GM19468 (cell line): Measurements from ENCODE around the gene NHLH2.

Experiments
- ATAC-seq: cut with Tn5 transposase; IDR thresholded peaks from one replicate; pipeline ENCODE4 v1.9.1; 2021; ENCODE audit warnings: mild to moderate bottlenecking, moderate library complexity, moderate number of reproducible peaks; ENCODE audit not compliant: unreplicated experiment; ENCODE audit errors: extremely low read depth

The NHLH2 gene

DNA sequence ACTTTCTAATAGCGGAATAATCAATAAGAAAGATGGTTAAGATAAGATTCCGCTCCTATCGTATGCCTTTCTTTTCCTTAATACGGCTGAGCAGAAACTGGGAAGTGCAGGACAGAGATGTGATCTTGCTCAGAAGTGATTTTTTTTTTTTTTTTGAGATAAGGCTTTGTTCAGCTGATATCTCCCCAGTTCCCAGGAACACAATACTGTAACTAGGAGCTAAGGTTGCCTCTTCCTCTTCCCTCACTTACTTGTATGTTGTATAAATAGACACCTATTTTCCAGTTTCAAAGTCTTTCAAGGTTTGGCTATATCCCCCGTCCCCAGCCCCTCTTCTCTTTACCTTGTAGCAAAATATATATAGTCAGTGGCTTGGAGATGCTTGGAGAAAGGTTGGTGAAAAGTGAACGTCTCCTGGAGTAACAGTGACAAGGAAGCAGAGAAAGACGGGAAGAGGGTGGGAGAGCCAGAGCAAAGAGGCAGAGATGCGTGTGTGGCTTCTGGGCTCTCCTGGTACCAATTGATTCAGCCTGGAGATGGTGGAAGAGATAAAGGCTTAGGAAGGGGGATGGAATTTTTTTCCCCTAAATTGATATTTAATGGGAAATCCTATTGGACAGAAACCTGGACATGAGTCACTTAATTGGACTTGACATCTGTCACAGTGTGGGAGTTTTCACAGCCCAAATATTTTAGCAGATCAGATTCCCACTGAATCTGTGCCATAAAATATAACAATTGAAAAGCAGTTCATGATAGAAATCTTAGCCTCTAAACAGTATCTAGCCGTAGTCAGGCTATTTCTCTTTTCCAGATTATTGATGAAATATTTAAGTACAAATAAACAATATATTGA lies at the start of gene NHLH2:
Gene NHLH2, minus strand, starts transcription at position 522 of the 856 bp plus-strand sequence. CDS start 2,754 bp downstream, outside the sequence.
- no peak for ATAC-seq

DNA sequence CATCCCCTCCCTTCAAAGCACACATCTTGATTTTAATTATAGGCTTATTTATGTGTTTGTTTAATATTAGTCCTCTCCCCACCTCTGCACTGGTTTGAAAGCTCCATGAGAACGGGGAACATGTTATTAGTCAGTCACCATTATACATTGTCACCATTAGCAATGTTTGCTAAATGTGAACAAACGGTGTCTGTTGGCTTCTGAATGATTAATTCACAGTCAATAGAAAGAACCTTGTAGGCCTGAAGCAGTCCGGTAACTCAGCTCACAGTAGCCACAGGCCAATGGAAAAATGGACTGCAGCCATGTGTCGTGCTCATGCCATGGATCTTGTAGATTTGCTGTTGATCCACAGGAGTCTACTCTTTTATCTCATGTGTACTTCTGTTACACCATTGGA lies 49.7 kb upstream of the NHLH2 start:
- ATAC-seq: no peak

DNA sequence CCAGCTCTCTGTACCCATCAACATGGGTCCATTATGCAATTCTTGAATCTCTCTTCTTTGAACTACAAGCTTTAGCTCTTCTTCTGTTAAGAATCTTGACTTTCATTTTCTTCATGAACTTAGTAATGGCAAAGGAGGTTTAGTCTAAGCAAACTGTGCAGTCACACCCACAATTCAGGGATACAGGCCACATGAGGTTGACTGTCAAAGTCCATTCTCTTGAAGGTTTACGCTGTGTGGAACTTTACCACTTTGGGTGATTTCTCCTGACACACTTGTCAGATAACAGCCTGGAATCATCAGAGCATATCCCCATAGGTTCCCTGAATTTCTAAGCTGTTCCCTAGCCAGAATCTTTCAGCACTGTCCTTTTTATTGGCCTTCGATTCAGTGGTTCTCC lies 48.0 kb upstream of the NHLH2 start:
- no peak for ATAC-seq

DNA sequence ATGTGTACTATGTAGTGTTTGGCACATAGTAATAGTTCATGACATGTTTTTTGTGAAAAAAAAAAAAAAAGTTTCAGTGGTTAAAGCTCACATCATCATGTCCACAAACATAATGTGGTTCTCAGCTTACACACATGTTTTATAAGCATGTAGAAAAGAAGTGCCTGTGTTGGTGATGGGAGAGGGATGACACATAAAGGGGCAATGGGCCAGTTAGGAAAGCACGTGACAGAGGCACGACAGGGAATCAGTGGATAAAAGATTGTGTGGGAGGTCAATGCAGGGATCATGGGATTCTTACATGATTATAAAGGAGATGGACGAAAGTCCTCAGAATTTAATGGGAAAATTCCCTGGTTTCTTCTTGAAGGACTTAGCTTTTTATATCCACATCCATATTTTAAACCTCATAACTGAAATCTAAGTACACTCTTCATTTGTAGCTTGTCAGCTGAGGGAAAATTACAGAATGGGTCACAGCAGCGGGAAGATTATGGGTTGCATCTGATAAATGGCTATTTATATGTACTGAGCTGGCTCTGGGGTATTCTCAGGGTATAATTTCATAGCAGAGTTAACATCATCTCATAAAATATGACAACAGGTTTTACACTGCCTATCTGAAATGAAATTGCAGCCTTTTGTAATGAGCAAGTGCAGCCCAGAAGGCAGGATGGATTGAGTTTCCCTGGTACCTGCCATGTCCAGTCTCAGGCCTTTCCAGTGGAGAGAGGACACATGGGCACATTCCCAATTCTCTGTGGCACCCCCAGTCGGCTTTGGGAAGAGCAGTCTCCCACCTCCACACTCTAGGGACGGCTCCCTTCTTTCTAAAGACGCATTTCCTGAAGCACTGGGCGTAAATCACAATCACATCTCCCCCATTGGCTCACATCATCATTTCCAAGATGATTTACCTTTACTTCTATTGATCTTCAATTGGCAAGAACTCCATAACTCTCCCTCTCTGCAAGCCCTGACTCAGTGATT lies 42.3 kb upstream of the NHLH2 start:
- ATAC-seq: no peak

DNA sequence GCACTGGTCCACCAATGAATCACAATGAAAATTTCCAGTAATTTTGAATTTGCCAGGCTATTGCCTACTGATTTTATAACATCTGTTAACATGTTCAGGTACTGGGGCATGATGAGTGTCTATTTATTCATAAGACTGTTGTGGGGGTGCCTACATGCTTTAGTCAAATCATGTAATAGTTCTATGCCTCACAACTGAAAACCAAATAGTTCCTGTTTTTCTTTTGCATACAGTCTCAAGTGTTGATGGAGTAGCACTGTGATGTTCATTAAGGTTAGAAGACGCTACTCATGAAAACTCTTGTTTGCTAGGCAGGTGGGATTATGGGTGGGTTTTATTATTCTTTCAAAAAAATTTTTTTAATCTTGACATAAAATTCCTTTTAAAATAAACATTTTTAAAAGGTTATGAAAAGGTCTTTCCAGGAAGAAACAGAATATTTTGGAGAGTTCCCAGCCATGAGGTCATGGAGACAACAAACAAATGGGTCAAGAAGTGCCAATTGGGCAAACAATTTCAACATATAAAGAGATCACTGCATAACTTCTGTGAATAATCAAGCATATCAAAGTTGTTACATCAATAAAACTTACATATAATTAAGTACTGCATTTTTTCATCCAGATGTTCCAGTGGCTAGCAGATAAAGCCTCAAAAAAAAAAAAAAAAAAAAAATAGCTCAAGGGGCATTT lies 40.2 kb upstream of the NHLH2 start:
- no peak for ATAC-seq

DNA sequence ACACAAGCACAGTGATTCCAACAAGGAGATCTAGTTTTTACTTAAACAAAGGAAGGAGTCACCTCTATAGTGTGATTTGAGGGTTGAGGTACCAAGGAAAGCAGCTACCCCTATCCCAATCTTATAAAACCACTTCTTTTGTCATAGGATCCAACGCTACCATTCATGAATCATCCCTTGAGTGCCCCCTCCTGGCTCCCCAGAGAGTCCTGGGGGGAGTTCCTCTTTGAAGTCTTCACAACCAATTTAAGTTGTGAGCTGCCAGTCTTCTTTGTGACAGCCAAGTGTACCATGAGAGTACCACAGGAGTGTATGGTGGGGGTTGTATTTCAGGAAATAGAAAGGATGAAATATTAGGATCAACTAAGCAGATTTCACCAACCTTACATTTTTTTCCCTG lies 39.1 kb upstream of the NHLH2 start:
- no peak for ATAC-seq

DNA sequence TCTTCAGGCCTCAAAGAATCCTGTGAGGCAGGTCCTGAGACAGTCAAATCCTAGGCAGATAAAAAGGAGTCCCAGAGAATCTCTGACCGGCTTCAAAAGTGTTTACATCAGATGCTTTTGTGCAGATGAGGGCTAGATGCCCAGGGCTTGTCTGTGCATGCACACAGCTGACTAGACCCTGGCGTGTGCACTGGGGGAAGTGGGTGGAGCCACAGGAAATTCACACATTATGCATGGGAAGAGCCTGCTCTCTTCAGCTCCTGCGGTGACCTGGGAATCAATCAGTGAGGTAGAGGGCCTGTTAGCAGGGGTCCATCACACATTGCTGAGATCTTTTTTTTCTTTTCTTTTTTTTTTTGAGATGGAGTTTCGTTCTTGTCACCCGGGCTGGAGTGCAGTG lies 36.6 kb upstream of the NHLH2 start:
- no peak for ATAC-seq

DNA sequence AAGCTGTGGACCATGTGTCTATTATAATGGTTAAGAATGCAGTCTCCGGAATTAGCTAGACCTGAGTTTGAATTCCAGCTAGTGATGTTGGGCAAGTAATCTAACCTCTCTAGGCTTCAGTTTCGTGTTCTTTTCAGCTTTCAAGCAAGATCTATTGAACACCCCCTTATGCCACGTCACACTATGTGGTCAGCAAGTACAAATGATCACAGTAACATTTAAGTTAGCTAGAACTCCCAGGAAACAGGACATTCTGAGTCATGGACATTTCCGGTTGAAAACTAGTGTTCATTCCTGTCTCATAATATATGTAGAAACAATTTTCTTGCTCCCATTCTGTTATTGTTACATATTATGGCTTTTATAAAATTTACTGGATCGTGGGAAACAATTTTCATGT lies 34.0 kb upstream of the NHLH2 start:
- ATAC-seq: no peak

DNA sequence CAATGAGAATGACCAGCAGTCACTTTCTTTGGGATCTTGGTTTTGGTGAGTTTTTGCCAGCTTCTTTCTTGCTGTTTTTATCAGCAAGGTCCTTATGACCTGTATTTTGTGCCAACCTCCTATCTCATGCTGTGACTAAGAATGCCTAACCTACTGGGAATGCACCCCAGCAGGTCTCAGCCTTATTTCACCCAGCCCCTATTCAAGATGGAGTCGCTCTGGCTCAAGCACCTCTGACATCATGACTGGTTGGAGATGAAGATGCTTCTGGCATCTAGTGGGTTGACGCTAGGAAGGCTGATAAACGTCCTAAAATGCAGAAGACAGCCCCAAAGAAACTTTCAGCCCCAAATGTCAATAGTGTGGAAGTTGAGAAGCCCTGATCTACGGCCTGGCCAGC lies 33.6 kb upstream of the NHLH2 start:
- ATAC-seq: no peak

DNA sequence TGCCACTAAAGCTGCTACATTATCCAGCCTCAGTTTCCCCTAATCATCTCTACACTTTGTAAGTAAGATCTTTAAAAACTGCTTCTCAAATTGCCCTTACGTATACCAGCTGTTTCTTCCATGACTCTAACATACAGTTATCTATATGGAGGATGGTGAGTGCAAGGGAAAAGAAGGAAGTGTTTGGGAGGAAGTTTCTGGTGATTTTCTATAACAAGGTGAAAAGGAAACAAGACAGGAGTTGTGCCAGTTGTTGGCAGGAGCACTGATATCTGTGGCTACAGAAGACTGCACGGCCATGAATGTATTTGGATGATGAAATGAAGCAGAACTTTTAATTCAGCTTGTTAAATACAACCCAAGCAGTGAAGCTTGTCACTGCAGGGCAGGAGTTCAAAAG lies 32.3 kb upstream of the NHLH2 start:
- no peak for ATAC-seq

DNA sequence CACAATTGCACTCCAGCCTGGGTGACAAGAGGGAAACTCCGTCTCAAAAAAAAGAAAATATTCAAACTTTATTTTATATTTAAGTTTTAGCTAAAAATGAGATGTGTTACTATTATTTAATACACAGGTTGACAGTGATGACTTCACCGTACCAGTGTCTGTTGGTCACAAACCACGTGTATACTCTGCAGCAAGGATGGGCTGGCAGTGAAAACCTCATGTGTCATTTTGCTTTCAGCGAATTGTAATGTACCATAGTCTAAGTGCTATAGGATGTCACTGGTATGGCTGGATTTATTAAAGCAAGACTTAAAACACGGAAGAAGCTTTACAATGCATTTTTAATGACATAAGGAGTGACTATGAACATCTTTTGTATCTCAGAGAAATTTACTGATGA lies 28.1 kb upstream of the NHLH2 start:
- no peak for ATAC-seq

DNA sequence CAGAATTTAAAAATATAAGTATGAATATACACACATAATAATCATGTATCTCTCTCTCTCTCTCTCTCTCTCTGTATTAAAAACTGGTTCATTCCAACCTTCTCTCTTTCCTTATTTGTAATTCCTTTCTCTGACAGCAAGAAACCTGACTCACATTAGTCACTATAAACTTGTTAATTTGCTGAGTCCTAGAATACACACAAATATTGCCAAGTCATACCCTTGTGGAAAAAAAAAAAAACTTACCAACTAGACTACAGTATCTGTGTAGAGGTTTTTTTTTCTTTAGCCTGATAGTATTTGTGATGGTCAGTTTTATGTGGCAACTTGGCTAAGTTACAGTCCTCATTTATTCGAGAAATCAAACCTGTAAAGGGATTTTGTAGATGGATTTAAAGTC lies 26.3 kb upstream of the NHLH2 start:
- ATAC-seq: no peak

DNA sequence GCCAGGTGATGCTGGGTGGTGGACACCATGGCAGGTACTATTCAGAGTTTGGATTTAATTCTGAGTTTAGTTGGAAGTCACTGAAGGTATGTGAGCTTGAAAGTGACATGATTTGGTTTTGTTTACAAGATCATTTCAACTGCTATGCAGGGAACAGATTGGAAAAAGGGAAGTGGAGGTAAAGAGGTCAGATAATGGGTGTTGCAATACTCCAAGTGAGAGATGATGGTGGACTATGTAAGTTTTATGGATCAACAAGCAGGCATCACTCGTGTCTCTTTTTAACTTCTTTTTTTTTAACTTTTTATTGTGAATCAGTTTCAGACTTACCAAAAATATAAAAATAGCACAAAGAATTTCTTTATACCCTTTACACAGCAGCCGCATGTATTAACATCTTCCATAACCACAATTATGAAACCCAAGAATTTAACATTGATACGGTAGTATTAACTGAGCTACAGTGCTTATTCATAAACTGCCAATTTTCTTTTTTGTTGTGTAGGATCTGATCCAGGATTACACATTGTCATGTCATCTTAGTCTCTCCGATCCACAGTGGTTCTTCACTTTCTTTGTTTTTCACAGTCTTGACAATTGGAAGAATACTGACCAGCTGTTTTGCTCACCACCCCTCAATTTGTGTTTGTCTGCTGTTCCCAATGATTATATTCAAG lies 24.9 kb upstream of the NHLH2 start:
- ATAC-seq: no peak

DNA sequence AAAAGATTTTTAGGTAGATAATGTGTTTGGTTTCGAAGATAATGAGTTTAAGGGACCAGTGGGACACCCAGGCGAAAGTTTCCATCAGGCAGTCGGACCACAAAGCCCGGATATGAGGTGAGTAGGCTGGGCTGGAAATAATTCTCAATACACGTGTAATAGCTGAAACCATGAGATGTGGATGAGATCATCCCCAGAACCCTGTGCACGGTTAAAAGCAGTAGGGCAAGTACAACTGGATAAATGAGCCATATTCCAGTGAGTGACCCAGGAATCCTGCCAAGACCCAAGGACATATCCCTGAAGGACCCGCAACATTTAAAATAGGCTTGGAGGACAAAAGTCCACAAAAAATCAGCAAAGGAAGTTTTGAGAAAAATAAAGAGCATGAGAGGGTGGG lies 21.5 kb upstream of the NHLH2 start:
- ATAC-seq: no peak

DNA sequence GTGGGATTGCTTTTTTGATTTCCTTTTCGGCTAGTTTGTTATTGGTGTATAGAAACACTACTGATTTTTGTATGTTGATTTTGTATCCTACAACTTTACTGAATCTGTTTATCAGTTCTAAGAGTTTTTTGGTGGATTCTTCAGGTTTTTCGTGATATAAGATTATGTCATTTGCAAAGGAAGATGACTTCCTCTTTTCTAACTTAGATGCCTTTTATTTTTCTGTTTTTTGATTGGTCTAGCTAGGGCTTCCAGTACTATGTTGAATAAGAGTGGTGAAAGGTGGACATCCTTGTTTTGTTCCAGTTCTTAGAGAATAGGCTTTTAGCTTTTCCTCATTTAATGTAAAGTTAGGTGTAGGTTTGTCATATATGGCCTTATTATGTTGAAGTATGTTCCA lies 13.1 kb upstream of the NHLH2 start:
- ATAC-seq: no peak

DNA sequence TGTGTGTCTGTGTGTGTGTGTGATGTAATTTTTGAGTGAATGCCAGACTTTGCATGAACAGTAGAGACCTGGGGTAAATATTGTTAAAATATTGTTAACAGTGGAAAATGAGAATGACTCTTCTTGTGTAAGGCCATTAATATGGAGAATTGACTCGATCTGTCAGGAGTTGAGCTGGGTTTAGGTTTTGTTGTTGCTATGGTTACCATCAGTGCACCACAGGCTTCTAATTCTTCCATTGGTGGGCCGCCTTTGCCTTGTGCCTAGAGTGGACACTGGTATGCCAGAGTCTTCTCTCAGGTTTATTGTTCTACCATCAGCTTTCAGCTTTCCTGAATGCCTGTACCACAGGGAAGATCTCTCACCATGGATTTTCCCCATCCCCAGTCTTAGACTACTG lies 10.0 kb upstream of the NHLH2 start:
- ATAC-seq: no peak

DNA sequence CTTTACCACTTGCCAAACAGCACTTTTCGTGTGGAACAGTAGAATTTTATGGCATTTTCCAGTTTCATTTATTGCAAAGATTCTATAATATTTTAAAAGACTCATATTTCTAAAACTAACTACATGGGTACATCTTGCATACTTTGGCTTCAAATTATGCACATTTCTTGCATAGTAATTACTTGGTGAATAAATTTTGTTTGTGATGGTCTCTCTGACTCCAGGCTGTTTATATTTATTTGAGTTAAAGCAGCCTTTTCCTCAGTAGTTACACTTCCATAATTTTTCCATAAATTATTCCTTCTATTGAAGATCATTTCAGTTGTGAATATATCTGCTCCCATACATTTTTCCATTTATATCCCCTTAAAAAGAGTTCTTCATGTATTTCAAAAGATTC lies 6.9 kb upstream of the NHLH2 start:
- ATAC-seq: no peak

DNA sequence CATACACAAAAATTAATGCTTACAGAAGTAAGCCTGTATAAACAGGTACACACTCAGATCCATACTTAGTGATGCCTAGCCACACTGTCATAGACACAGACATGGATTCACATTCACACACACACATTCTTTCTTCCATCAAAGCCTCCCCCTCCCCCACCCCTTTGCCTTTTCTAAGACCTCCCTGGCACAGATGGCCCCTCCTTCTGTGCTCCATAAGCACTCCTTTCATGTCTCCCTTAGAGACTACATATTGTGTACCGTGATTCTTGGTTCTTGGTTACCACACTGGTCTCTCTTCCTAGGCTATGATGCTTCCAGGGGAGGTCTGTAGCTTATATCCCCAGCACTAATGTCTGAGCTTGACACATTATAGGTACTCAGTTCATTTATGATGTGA lies 2.0 kb upstream of the NHLH2 start:
- no peak for ATAC-seq

DNA sequence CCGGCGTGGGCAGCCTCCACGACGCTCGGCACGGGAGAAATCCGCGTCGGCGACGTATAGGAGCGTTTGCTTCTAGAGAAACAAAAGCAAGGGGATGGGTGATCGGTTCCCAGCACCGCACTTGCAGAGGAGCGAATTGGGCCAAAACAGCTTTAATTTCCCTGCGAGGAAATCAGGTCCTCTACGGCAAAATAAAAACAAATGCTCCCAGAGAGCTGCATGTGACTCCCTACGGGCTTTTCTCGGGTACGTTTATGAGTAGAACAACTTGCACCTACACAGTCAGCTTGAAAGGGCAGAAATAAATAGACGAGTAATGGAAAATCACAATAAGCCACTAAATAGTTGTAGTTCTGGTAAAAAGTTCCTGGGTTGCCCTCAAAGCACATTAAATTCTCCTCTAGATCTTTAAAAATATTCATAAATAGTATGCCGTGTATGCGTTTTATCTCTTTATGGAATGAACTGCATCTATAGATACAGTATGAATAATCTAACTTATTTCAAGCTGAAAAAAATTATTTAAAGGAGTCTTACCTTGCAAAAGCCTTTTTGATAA lies 1.2 kb downstream of the NHLH2 start:
- ATAC-seq: no peak
